Measurements from ENCODE around the gene GRIN3B. TPM values are rescaled to one million over a fixed set of nuclear protein-coding genes. Genes with fewer than 3 reads are reported as not detected.
A peak's percentile ranks its signal among the peaks of the same experiment; 100 is the strongest.

GRIN3B gene
- total RNA-seq, 1 donor from 2014 or later: 0.16 TPM

- no peak for DNase-seq (ENCODE audit: low spot score)
Observed at GRCh38 chr19:964761-965694, 35.2 kb upstream of the GRIN3B start.

- no peak for DNase-seq (ENCODE audit: low spot score)
Observed at GRCh38 chr19:966485-967088, 33.6 kb upstream of the GRIN3B start.

GRCh38 chr19:970695-971094 lies 29.5 kb upstream of the GRIN3B start:
- DNase-seq (ENCODE audit: low spot score): no peak

- no peak for DNase-seq (ENCODE audit: low spot score)
Observed at GRCh38 chr19:971795-972194, 28.4 kb upstream of the GRIN3B start.

GRCh38 chr19:972281-972680 lies 27.9 kb upstream of the GRIN3B start:
- no peak for DNase-seq (ENCODE audit: low spot score)

GRCh38 chr19:973726-974563 lies 26.3 kb upstream of the GRIN3B start:
- no peak for DNase-seq (ENCODE audit: low spot score)

GRCh38 chr19:974564-975257 lies 25.5 kb upstream of the GRIN3B start:
- no peak for DNase-seq (ENCODE audit: low spot score)

- DNase-seq (ENCODE audit: low spot score): no peak
Observed at GRCh38 chr19:976476-976875, 23.7 kb upstream of the GRIN3B start.

GRCh38 chr19:977058-977464 lies 23.2 kb upstream of the GRIN3B start:
- DNase-seq (ENCODE audit: low spot score): no peak

GRCh38 chr19:979318-979741 lies 20.9 kb upstream of the GRIN3B start:
- DNase-seq (ENCODE audit: low spot score): no peak

- DNase-seq (ENCODE audit: low spot score): no peak
Observed at GRCh38 chr19:980133-980998, 19.9 kb upstream of the GRIN3B start.

- DNase-seq (ENCODE audit: low spot score): no peak
Observed at GRCh38 chr19:982567-983170, 17.6 kb upstream of the GRIN3B start.

GRCh38 chr19:984165-984967 lies 15.9 kb upstream of the GRIN3B start, which contains the start of gene WDR18:
Gene WDR18 (plus strand): TSS chr19:984345. CDS start chr19:984354, 9 bp downstream.
- peak; percentile 98 for DNase-seq (ENCODE audit: low spot score)

GRCh38 chr19:986083-986482 lies 14.1 kb upstream of the GRIN3B start:
- no peak for DNase-seq (ENCODE audit: low spot score)

- no peak for DNase-seq (ENCODE audit: low spot score)
Observed at GRCh38 chr19:988081-988480, 12.1 kb upstream of the GRIN3B start.

GRCh38 chr19:988510-988909 lies 11.7 kb upstream of the GRIN3B start:
- no peak for DNase-seq (ENCODE audit: low spot score)

GRCh38 chr19:989381-990081 lies 10.7 kb upstream of the GRIN3B start:
- no peak for DNase-seq (ENCODE audit: low spot score)

GRCh38 chr19:990119-990571 lies 10.1 kb upstream of the GRIN3B start:
- DNase-seq (ENCODE audit: low spot score): no peak
